C4-2B (cell line): ENCODE data around the gene AMTN.

ENCODE experiments used
- CTCF ChIP-seq: fragments of 450-650 bp; conservative IDR thresholded peaks from 2 replicates; pipeline ENCODE4 v1.5.1; 2017; ENCODE audit warnings: mild to moderate bottlenecking
- ZFX ChIP-seq: fragments of 450-650 bp; IDR thresholded peaks from 2 replicates; pipeline ENCODE4 v1.6.1; 2017

GRCh38 chr4:70518269-70518668 is at the start of gene AMTN:
- TF ChIP-seq CTCF (no peak), ZFX (no peak)
